NAMALWA (cell line): ENCODE measurements around the gene MID1IP1.

Experiments
- DNase-seq: peaks from one replicate; pipeline ENCODE4 v3.0.0-alpha.2; 2015; ENCODE audit warnings: low spot score

The MID1IP1 gene

DNA sequence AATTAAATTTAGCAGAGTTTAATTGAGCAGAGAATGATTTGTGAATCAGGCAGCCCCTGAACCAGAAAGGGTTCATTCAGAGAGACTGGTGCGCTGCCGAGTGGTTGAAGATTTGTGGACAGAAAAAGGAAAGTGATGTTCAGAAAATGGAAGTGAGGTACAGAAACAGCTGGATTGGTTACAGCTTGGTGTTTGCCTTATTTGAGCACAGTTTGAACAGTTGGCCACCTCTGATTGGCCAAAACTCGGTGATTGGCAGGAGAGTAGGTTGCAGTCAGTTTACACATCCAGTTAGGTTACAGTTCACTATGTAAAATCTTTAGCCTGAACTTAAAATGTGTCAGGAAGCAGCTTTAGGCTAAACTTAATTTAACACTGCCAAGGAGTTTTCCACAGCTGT is 14.9 kb downstream of the MID1IP1 start:
- DNase-seq: no peak

DNA sequence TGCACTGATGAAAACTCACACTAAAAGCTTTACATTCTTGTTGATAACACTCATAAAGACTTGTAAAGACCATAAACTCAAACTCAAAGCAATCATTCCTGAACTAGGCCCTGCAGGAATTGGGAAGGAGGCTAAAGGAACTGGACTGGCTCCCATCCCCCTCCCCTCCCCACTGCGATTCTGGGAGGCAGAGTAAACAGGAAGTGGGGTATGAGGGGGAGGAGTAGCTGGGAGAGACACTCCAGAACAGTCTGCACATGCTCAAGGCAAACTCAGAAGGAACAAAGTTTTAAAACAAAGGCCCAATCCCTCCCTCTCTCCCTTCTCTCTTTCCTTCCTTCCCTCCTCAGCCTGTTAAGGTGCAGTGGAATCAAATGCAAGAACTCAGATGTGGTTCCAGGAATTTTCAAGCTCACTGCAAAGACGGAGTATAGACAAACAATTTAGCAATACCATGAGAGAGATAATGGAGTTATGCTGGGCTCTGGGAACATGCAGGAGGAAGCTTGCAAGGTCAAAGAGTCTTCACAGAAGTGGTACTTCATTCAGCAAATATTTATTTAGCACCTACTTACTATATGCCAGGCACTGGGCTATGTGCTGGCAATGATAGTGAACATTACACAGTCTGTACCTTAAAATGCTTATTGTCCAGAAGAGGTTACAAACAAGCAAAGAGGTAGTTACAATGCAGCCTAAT is 15.9 kb downstream of the MID1IP1 start:
- no peak for DNase-seq

DNA sequence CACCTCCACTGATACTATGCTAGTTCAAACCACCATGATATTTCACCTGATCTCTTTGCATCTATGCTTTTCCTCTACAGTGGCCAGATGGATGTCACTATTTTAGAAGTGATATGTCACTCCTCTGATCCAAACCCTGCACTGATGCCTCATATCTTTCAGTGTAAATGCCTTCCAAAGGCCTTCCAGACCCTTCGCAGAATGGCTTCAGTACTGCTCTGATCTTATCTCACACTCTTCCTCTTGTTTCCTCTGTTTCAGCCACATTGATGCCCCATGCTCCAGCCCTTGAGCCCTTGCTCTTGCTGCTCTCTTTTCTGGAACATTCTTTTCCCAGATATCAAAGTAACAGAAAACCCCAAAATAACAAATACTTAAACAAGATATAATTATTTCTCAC is 17.9 kb downstream of the MID1IP1 start:
- DNase-seq: no peak

DNA sequence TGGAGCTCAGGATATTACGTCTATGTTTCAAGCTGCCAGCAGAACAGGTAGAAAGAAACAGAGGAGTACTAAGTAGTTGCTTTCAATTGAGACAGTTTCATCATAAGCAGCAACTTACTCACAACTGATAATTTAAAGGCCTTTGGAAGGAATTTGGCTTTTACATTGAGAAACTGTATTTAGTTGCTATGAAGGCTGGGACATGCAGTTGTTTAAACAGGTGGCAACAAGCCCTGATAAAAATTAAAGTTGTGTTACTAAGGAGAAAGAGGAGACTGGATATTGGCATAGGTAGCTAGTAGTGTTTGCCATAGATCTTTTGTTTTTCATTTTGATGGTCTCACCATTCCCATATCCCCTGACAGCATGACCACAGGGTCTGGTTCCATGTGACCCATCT is 18.4 kb downstream of the MID1IP1 start:
- DNase-seq: no peak

DNA sequence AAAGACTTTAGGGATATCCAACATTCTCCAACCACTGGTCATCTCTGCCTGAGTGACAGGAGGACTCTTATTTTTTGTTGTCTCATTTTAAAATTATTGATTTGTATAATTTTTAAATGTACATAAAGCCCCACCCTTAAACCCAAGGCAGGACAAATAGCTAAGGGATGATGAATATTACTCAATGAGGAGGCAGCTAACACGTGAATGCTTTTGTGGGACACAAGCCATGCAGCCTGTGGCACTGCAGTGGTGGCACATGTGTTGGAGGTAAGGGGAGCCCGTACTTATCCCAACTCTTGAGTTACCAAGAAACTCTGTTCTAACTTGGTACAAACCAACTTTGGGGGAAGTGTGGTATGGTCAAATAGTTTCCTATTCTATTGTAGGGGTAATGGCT is 19.5 kb downstream of the MID1IP1 start:
- DNase-seq: no peak

DNA sequence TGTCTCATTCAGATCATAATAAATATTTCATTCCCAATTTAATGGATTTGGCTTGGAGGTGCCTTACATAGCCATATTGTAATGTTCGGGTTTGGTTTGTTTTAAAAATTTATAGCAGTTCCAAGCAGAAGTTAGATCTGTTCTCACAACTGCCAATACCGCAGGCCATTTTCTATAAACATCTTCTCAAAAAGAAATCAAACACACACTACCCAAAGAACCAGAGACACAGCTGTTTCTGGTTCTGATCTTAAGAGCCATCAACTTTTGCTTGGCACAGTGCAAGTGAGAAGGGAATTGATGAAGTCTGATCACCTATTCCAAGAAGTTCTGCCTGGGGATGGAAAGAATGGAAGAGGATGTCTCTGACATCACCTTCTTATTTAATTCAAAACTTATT is 22.9 kb downstream of the MID1IP1 start:
- no peak for DNase-seq

DNA sequence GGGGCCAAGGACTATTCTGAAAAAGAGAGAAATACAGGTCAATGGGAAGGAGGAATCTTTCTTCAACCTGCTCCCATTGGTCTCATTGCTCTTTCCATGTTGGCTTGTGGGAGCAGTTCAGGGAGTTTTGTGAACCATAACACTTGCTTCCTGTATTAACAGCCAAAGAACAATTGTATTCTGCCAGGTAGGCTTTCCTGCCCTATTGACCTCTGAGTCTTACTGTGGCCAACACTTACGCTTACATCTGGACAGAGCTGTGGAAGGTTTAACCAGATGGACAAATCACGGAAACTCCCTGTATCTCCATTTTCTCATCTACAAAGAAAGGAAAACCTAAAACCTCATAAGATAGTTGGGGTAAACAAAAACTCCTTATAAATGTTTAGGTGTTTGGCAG is 30.7 kb downstream of the MID1IP1 start:
- DNase-seq: no peak

DNA sequence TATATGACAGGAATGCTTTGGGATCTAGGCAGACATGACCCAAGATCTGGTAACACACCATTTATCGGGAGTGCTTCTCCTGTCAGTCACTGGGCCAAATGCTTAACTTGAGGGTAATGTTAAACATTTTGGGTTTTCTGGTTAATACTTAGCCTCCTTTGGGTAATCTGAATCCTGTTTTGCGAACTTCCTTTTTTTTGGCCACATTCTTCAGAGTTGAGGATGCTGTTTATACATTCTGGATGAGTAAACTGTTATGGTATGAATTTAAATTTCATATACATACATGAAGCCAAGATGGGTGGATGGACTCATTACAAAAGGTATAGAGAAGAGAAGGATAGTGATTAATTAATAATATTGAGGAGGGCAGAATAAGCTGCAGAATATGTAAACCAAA is 36.1 kb downstream of the MID1IP1 start:
- no peak for DNase-seq

DNA sequence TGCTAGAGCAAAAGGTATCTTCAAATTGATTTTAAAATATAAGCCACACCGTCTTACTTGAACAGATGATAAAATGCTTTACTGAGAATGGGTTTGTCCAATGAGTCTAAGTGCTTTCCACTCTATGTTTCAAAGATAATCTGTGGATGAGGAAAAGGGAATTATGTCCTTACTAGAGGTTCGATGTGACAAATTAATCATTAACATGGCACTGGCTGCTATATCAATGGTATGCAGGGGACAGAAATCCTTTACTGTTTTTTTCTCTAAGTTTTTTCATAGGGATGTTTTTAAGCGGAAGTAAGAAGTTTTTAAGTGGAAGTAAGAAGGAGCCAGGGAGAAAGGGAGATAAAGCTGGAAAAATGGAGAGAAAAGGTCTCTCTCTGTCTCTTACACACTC is 38.0 kb downstream of the MID1IP1 start:
- DNase-seq: no peak

DNA sequence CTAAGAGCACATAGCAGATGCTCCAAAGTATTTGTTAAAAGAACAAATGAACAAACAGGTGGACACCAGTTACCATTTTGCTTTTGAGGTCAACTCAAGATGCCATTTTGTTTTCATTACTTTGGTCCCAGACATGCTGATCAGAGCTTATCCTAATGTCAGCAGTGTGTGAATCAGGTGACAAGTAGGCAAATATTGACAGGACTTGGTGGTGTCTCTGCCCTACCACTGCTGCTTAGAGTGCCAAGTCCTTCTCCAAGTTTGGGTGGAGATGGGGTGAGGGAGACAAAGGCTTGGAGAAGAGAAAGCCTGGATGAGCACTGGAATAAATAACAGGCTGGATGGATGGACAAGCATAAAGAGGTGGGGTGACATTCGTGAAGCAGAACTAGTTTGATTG is 38.7 kb downstream of the MID1IP1 start:
- no peak for DNase-seq

DNA sequence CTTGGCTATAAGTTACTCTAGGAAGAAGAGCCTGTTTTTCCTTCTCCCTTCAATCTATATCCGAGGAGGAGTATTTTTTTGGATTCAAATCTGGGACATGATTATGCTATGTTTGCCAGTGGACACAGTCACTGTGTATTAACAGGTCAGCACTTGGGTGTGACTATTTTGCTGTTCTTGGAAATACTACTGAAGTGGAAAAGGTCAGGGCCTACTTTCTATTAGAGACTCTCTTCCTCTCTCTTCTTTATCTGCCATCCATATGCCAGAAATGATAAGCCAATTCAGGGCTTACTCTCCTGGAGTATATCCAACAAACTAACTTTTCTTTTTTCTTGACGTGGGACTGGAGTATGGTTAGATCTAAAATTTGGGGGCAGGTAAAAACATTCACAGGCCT is 40.5 kb downstream of the MID1IP1 start:
- DNase-seq: no peak

DNA sequence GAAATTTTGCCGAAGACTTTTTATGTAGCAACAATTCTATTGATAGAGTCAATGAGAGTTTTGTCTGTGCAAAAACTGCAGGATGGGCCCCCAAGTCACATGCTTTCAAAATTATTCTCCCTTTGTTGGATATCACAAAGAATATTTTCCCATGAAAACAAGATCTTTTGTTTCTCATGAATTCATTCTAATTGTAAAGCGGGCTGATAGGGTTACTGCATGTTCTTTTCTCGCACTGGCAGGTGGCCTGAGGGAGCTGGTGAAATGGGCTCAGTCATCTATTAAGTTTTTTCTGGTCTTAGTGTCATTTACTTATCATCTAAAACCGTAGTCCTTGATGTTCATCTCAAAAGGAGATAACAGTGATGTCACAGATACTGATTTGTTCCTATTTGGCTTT is 44.2 kb downstream of the MID1IP1 start:
- peak; percentile 1 for DNase-seq

DNA sequence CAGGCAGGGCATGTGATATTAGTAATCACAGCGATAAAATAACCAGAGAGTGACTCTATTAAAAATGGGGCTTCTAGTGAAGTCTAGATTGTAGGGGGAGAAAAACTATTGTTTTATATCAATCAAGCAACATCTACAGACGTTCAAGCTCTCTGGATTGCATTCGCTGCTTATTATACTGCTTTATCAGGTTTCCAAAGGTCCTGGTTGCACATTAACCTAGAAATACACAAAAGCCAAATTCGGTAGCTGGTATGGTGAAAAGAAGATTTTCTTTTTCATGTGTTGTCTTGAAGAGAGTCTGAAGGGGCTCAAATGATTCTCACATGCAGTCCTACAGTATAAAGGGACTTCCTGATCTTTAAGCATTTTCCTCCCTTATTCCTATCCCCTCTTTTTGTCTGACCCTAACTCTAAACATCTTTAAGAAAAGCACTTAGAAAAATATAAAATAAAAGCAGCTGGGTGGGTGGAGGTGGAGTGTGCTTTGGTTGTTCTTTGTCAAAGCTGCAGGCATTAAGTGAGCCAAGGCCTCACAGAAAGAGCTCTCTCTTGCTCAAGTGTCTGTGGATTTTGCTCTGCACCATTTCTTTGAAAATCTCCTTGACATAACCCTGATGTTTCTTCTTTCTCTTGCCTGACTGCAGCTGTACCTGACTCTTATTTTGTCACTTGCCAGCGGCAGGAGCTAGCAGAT is 46.1 kb downstream of the MID1IP1 start:
- DNase-seq: no peak

DNA sequence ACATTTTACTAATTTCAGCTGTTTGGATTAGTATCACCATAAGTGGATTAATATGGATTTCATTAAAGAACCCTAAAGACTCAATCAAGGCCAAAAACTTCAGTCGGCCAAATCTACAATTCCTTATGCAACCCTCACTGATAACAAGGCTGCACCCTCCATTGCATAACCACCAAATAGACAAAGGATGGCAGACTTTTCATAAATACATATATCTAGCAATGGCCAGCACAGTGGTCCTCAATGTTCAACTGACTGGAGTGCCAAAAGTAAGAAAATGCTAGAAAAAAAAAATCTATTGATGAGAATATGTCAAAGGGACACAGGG is 46.6 kb downstream of the MID1IP1 start:
- DNase-seq: no peak

DNA sequence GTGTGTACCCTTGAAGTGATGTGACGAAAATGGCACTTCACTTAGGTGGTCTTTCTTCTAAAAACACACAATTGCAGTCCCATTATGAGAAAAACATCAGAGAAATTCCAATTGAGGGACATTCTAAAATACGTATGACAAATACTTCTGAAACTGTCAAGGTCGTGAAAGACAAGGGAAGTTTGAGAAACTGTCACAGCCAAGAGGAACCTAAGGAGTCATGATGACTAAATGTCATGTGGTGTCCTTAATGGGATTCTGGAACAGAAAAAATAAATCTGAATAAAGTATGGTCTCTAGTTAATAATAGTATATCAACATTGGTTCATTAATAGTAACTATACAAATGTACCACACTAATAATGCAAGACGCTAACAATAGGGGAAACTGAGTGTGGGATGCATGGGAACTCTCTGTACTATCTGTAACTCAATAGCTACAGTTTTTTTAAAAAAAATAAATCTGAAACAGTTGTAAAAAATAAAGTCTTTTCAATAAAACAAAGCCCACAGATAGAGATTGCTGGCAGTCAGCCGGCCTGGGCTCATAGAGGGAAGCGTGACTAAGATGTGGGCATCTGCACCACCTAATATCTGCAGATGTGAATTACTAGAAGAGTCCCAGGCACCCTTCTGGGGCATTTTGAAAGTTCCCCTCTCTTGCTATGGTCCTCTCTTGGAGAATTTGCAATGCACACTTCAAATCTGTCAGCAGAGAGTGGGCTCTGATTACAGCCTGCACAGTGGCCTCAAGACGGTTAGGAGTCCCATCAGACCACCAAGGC is 47.6 kb downstream of the MID1IP1 start:
- DNase-seq: no peak

DNA sequence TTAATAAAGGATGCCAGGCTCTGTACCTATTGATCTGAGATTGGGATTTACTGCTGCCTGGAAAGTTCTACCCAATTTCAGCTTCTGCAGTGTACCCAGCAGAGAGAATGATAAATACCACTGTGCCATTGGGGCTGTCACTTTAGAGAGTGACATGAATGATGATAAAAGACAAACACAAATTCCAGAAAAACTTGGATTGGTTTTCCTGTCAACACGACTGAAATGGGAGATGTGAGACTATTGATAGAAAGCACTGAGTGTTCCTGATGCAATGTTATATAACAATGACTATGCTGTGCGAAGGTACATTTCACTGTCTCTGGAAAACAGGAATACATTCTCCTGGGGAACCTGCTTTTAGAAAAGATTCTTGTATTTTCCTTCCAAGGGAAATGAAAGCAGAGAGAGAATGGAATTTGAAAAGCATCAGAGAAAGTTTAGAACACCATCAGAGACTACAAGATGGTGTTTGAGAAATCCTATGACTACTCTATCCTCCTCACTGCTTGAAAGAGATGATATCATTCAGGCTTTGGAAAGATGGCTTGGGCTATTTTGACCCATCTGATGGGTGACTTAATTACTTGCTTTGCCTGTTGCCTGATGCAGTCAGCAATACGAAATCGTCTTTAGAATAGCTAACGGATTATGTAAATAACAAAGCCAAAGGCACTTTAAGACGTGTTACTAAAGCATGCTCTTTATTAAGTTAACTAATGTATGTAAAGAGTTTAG is 49.7 kb downstream of the MID1IP1 start:
- no peak for DNase-seq

DNA sequence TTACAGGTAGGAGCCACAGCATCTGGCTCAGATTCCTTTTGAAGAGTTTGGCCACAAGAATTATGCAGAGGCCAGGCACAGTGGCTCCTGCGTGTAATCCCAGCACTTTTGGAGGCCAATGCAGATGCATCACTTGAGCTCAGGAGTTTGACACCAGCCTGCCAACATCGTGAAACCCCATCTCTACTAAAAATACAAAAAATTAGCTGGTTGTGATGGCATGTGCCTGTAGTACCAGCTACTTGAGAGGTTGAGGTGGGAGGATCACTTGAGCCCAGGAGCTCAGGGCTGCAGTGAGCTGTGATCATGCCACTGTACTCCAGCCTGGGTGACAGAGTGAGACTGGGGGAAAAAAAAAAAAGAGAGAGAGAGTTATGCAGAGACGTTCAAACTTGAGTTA is 53.0 kb downstream of the MID1IP1 start:
- DNase-seq: no peak
